BE2C (cell line): ENCODE data around the gene GAPDHS.

Experiments used
- DNase-seq: peaks from one replicate; pipeline ENCODE4 v3.0.0-alpha.2; 2020
- H3K27me3 ChIP-seq: fragments of 250-450 bp; sonication (Bioruptor Pico); 2 replicates; pipeline ENCODE4 v1.5.1; 2020; ENCODE audit warnings: mild to moderate bottlenecking
- H3K36me3 ChIP-seq: fragments of 250-450 bp; sonication (Bioruptor Pico); 2 replicates; pipeline ENCODE4 v1.5.1; 2020; ENCODE audit warnings: mild to moderate bottlenecking
- H3K4me1 ChIP-seq: fragments of 250-450 bp; sonication (Bioruptor Pico); 2 replicates; pipeline ENCODE4 v1.5.1; 2020
- H3K4me3 ChIP-seq: 2 replicates; pipeline ENCODE4 v1.5.1; 2011; ENCODE audit warnings: low read depth, low read length
- H3K9me3 ChIP-seq: fragments of 250-450 bp; sonication (Bioruptor Pico); 2 replicates; pipeline ENCODE4 v1.5.1; 2020
- TF ChIP-seq, protein P1 (sequence below): IDR thresholded peaks from 2 replicates; pipeline ENCODE4 v1.5.1; 2012; ENCODE audit warnings: mild to moderate bottlenecking, low read depth, low read length

The GAPDHS gene

DNA sequence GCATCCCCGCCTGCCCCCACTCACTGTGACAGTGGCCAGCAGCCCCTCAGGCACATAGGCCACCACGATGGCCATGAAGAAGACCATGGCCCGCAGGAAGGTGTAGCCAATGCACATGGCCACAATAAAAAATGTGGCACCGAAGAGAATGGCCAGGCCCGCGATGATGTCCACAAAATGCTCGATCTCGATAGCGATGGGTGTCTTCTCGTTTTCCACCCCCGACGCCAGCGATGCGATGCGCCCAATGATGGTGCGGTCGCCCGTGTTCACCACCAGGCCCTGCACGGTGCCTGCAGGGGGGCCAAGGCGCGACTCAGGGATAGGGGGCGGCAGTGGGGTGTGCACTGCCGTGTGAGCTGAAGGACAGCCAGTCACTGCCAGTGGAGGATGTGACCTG lies 26.5 kb downstream of the GAPDHS start:
- Histone ChIP-seq H3K36me3 (no peaks in the 10 kb centered on the region), H3K9me3 (no peaks in the 10 kb centered on the region), H3K4me1 (peaks cover 5% of the 10 kb centered on the region), H3K4me3 (no peak overlapping the region), H3K27me3 (peaks cover 8% of the 10 kb centered on the region; the same call in 1 of the 2 replicates)
- TF ChIP-seq, protein P1, sequence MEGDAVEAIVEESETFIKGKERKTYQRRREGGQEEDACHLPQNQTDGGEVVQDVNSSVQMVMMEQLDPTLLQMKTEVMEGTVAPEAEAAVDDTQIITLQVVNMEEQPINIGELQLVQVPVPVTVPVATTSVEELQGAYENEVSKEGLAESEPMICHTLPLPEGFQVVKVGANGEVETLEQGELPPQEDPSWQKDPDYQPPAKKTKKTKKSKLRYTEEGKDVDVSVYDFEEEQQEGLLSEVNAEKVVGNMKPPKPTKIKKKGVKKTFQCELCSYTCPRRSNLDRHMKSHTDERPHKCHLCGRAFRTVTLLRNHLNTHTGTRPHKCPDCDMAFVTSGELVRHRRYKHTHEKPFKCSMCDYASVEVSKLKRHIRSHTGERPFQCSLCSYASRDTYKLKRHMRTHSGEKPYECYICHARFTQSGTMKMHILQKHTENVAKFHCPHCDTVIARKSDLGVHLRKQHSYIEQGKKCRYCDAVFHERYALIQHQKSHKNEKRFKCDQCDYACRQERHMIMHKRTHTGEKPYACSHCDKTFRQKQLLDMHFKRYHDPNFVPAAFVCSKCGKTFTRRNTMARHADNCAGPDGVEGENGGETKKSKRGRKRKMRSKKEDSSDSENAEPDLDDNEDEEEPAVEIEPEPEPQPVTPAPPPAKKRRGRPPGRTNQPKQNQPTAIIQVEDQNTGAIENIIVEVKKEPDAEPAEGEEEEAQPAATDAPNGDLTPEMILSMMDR: no peak
- no peak for DNase-seq

DNA sequence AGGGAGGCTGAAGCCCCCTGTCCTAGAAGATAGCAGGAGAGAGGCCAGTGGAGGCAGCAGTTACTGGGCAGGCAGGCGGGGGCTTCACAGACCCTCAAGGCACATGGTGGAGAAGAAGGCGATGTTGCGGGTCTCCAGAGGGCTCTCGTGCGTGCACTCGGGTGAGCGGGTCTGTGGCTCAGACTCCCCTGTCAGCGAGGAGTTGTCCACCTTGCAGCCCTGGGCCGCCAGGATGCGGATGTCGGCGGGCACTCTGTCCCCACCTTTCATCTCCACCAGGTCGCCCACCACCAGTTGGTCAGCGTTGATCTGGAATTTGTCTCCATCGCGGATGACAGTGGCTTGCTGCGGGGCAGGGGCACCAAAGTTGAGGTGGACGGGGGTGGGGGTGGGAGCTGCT lies 27.0 kb downstream of the GAPDHS start:
- Histone ChIP-seq H3K9me3 (no peaks in the 10 kb centered on the region), H3K4me1 (peaks cover 5% of the 10 kb centered on the region), H3K36me3 (no peaks in the 10 kb centered on the region), H3K27me3 (peaks cover 8% of the 10 kb centered on the region; the same call in 1 of the 2 replicates), H3K4me3 (no peak overlapping the region)
- TF ChIP-seq, protein P1: no peak
- no peak for DNase-seq

DNA sequence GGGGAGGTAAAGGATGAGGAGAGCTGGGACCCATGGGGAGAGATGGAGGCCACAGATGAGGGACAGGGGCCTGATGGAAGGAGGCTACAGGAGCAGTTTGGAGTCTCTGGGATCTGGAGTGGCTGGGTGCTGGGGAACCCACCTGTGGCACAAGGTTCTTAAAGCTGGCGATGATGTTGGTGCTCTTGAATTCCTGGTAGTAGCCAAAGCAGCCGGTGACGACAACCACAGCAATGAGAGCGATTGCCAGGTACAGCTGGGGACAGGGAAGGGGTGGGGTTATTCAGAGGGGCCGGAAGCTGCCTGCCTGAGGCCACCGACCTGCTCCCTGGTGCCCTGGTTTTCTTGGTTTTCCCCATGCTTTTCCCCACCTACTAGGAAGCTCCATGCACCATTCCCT lies 27.4 kb downstream of the GAPDHS start:
- H3K4me1 ChIP-seq: peaks cover 5% of the 10 kb centered on the region
- DNase-seq: no peak
- peaks cover 8% of the 10 kb centered on the region; the same call in 1 of the 2 replicates for H3K27me3 ChIP-seq
- TF ChIP-seq, protein P1: no peak
- H3K4me3 ChIP-seq: no peak overlapping the region
- no peaks in the 10 kb centered on the region for H3K9me3 ChIP-seq
- no peaks in the 10 kb centered on the region for H3K36me3 ChIP-seq

DNA sequence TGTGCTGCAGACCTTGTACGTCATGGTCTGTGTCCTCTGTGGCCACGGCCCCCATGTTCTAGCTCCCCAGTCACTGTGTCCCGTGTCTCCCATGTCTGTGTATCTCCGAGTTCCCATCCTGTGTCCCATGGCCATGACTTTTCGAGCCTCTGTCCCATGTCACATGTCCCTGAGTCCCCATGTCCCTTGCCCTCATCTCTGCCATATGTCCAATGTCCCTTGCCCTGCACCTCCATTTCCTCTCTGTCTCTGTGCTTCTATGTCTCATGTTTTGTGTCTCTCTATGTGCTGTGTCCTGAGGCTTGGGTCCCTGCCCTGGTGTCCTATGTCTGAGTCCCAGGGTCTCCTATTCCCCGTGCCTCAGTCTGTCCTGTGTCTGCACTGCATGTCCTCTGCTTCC lies 28.2 kb downstream of the GAPDHS start:
- no peaks in the 10 kb centered on the region for H3K9me3 ChIP-seq
- H3K27me3 ChIP-seq: peaks cover 11% of the 10 kb centered on the region; the same call in 1 of the 2 replicates
- TF ChIP-seq, protein P1: no peak
- DNase-seq: no peak
- H3K36me3 ChIP-seq: no peaks in the 10 kb centered on the region
- no peak overlapping the region for H3K4me3 ChIP-seq
- H3K4me1 ChIP-seq: no peaks in the 10 kb centered on the region; the same call in 1 of the 2 replicates

DNA sequence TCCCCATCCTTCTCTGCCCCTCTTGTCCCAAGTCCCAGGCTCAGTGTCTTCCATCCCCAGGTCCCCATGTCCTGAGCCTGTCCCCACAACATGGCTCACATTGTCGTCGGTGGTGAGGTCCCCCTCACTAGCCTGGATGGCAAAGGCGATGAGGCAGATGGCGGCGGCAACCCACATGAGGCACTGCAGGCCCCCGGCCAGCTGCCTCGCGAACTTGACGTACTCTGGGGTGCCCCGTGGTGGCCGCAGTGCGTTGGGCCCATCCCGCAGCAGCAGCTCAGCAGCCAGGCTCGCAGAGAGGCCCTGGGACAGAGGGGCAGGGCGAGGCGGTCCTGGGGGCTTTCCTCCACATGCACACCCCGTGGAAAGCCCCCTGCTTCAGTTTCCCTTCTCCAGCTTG lies 29.1 kb downstream of the GAPDHS start:
- Histone ChIP-seq H3K36me3 (no peaks in the 10 kb centered on the region), H3K4me3 (no peak overlapping the region), H3K9me3 (no peaks in the 10 kb centered on the region), H3K27me3 (peaks cover 15% of the 10 kb centered on the region; the same call in 1 of the 2 replicates), H3K4me1 (no peaks in the 10 kb centered on the region; the same call in 1 of the 2 replicates)
- DNase-seq: no peak
- TF ChIP-seq, protein P1: no peak

DNA sequence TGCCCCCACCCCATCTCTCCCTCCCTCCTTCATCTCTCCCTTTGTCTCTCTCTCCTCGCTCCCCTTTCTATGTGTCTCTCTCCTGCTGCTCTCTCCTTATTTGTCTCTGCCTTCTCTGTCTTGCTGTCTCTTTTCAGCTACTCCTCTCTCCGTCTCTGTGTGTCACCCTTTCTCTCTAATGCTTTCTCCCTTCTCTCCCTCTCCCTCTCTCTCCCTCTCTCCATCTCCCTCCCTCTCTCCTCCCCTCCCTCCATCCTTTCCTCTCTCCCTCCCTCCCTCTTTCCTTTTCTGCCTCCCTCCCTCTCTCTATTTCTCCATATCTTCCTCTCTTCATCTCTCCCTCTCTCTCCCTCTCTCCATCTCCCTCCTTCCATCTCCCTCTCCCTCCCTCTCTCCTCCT lies 29.5 kb downstream of the GAPDHS start:
- H3K36me3 ChIP-seq: no peaks in the 10 kb centered on the region

More for the DNA sequence above, 29.5 kb downstream of the GAPDHS start:
- no peaks in the 10 kb centered on the region for H3K4me1 ChIP-seq
- no peak for DNase-seq
- peaks cover 18% of the 10 kb centered on the region; the same call in 1 of the 2 replicates for H3K27me3 ChIP-seq
- H3K4me3 ChIP-seq: no peak overlapping the region
- TF ChIP-seq, protein P1: no peak
- no peaks in the 10 kb centered on the region for H3K9me3 ChIP-seq
